Fibroblast of gingiva (primary cell): ENCODE measurements around the gene GGACT.
"Not testable (repeated sequence)": the region's sequence is repeated elsewhere in the genome, so short reads cannot be mapped to it uniquely, and the experiment has no call there.

Experiments
- DNase-seq: peaks from one replicate; pipeline ENCODE4 v3.0.0-alpha.2; 2011; ENCODE audit warnings: low read depth

Gene GGACT

GRCh38 chr13:100600915-100601314, 12.3 kb upstream of the GGACT start:
- DNase-seq = no peak

GRCh38 chr13:100600461-100600860, 11.9 kb upstream of the GGACT start:
- DNase-seq = no peak

- DNase-seq = peak; percentile 2
Observed at GRCh38 chr13:100597253-100597652, 8.7 kb upstream of the GGACT start.

- DNase-seq = no peak
Observed at GRCh38 chr13:100596516-100596915, 7.9 kb upstream of the GGACT start.

GRCh38 chr13:100594731-100595130, 6.1 kb upstream of the GGACT start:
- no peak for DNase-seq

GRCh38 chr13:100594255-100594654, 5.7 kb upstream of the GGACT start:
- DNase-seq = no peak

- DNase-seq = no peak
Observed at GRCh38 chr13:100589178-100589725, 663 bp upstream of the GGACT start.

GRCh38 chr13:100584896-100585295, 3.7 kb downstream of the GGACT start:
- no peak for DNase-seq

GRCh38 chr13:100581504-100581903, 7.1 kb downstream of the GGACT start:
- no peak for DNase-seq

- DNase-seq = no peak
Observed at GRCh38 chr13:100581030-100581429, 7.6 kb downstream of the GGACT start.

GRCh38 chr13:100580045-100580444, 8.5 kb downstream of the GGACT start:
- no peak for DNase-seq

- DNase-seq = not testable (repeated sequence)
Observed at GRCh38 chr13:100577239-100577638, 11.3 kb downstream of the GGACT start.

- DNase-seq = peak; percentile 65
Observed at GRCh38 chr13:100573121-100573520, 15.5 kb downstream of the GGACT start.

GRCh38 chr13:100566543-100566942, 22.0 kb downstream of the GGACT start:
- DNase-seq = no peak

- no peak for DNase-seq
Observed at GRCh38 chr13:100565286-100565685, 23.3 kb downstream of the GGACT start.

- no peak for DNase-seq
Observed at GRCh38 chr13:100564444-100565223, 24.0 kb downstream of the GGACT start.

GRCh38 chr13:100563779-100564178, 24.8 kb downstream of the GGACT start:
- DNase-seq = no peak

GRCh38 chr13:100561599-100562204, 26.9 kb downstream of the GGACT start:
- DNase-seq = no peak

GRCh38 chr13:100561158-100561499, 27.5 kb downstream of the GGACT start:
- DNase-seq = no peak

GRCh38 chr13:100560498-100561157, 28.0 kb downstream of the GGACT start:
- no peak for DNase-seq

GRCh38 chr13:100559886-100560285, 28.7 kb downstream of the GGACT start:
- DNase-seq = no peak

GRCh38 chr13:100552755-100553154, 35.8 kb downstream of the GGACT start:
- no peak for DNase-seq

- no peak for DNase-seq
Observed at GRCh38 chr13:100549316-100549715, 39.3 kb downstream of the GGACT start.
